Stimulated activated naive CD4-positive, alpha-beta T cell (primary cell): ENCODE results near the gene GP5.

Source experiments
- DNase-seq, 6 experiments: peaks; one replicate each; lab custom pipeline; 2025; lab: John Stamatoyannopoulos, UW

Gene GP5

GRCh38 chr3:194375473-194376240 is 23.4 kb downstream of the GP5 start:
- no peak for DNase-seq

GRCh38 chr3:194374935-194375334 is 24.1 kb downstream of the GP5 start:
- DNase-seq = no peak

- no peak for DNase-seq
Measured at GRCh38 chr3:194373899-194374298, 25.2 kb downstream of the GP5 start.

- DNase-seq = no peak
Measured at GRCh38 chr3:194373028-194373427, 26.0 kb downstream of the GP5 start.

GRCh38 chr3:194370753-194371152 is 28.3 kb downstream of the GP5 start:
- DNase-seq = no peak

GRCh38 chr3:194369522-194370279 is 29.4 kb downstream of the GP5 start, which contains the start of gene LRRC15:
LRRC15 (minus strand) TSS chr3:194369743; CDS start chr3:194361043, 8,700 bp downstream.
- no peak for DNase-seq

- DNase-seq = no peak
Measured at GRCh38 chr3:194368918-194369317, 30.1 kb downstream of the GP5 start.

GRCh38 chr3:194367992-194368841 is 30.8 kb downstream of the GP5 start:
- no peak for DNase-seq

GRCh38 chr3:194365978-194366490 is 33.0 kb downstream of the GP5 start:
- no peak for DNase-seq

GRCh38 chr3:194365526-194365925 is 33.5 kb downstream of the GP5 start:
- no peak for DNase-seq

- no peak for DNase-seq
Measured at GRCh38 chr3:194364652-194365434, 34.2 kb downstream of the GP5 start.

- no peak for DNase-seq
Measured at GRCh38 chr3:194364314-194364651, 34.8 kb downstream of the GP5 start.

GRCh38 chr3:194360568-194360967 is 38.5 kb downstream of the GP5 start:
- DNase-seq = no peak

- no peak for DNase-seq
Measured at GRCh38 chr3:194357681-194358080, 41.4 kb downstream of the GP5 start.

- DNase-seq = no peak
Measured at GRCh38 chr3:194355379-194355778, 43.7 kb downstream of the GP5 start.

- DNase-seq = no peak
Measured at GRCh38 chr3:194354315-194354714, 44.8 kb downstream of the GP5 start.

- DNase-seq = no peak
Measured at GRCh38 chr3:194352667-194353246, 46.3 kb downstream of the GP5 start.

- DNase-seq = no peak
Measured at GRCh38 chr3:194351952-194352536, 47.0 kb downstream of the GP5 start.

- no peak for DNase-seq
Measured at GRCh38 chr3:194351080-194351672, 47.9 kb downstream of the GP5 start, which contains the start of gene CPN2. CPN2 (minus strand) TSS chr3:194351328; CDS start chr3:194342702, 8,626 bp downstream.

- no peak for DNase-seq
Measured at GRCh38 chr3:194350726-194351071, 48.4 kb downstream of the GP5 start.
